Stimulated activated CD4-positive, alpha-beta T cell treated with anti-CD3 and anti-CD28 coated beads, Interleukin-1b, Interleukin-23, amount 100 ng/mL, for 4 hours (primary cell): ENCODE results near the gene ZNF624.
"Not testable (repeated sequence)": the region's sequence is repeated elsewhere in the genome, so short reads cannot be mapped to it uniquely, and the experiment has no call there.

ENCODE experiments used
- DNase-seq, 2 donors: peaks; one replicate each; pipeline ENCODE4 v3.0.0-alpha.2; 2020; ENCODE audit warnings: low read depth in 2 of 2

Gene ZNF624

GRCh38 chr17:16653367-16654041, at the start of gene ZNF624:
TSS of gene ZNF624 (minus strand) at chr17:16653850.
- DNase-seq: peak; percentile 81 to 86

- not testable (repeated sequence) for DNase-seq
Measured at GRCh38 chr17:16697603-16698002, 44.0 kb upstream of the ZNF624 start.

- not testable (repeated sequence) for DNase-seq
Measured at GRCh38 chr17:16690447-16690846, 36.8 kb upstream of the ZNF624 start.

- peak in 1 of 2 donors; percentile 15 for DNase-seq
Measured at GRCh38 chr17:16689731-16690281, 36.2 kb upstream of the ZNF624 start, which contains the start of gene CCDC144A. TSS of gene CCDC144A (plus strand) at chr17:16690241. CDS start at chr17:16690401, 160 bp downstream.

DNA sequence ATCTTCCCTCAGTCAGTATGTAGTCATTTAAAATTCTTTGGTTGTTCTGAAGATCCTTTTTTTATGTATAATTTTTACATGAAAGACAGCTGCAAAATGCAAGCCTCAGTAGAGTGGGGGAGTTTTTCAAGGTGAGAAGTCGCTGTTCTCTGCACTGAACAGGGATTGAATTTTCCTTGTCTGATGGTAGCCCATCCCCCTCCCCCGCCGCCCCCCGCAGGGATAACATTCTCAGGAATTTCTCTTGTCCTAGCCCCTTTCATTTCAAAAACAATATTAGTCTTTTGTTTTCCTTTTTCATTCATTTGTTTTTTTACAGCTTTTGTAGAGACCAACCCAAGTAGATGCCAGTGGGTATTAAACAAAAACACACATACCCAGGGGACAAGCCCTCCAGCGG, 33.5 kb upstream of the ZNF624 start:
- DNase-seq: not testable (repeated sequence)

GRCh38 chr17:16686019-16686418, 32.4 kb upstream of the ZNF624 start:
- DNase-seq: not testable (repeated sequence)

GRCh38 chr17:16683290-16684138, 29.9 kb upstream of the ZNF624 start:
- not testable (repeated sequence) for DNase-seq

GRCh38 chr17:16676676-16677268, 23.1 kb upstream of the ZNF624 start:
- DNase-seq: no peak

GRCh38 chr17:16666907-16667636, 13.4 kb upstream of the ZNF624 start:
- DNase-seq: not testable (repeated sequence)

DNA sequence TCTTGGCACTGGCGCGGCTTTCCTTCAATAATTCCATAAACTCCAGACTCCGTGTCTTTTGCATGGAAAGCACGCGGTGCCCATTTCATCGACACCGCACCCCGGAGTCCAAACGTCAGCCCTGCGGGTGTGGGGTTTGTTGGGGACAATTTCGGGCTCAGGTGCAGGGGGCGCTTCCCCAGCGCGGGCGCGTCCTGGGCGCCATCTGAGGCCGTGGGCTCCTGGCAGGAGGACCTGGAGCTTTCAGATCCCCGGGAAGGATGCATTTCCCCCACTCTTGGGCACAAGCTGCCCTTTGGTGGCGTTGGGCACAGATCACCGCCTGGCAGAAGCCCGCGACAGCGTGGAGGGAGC, 12.9 kb upstream of the ZNF624 start:
- not testable (repeated sequence) for DNase-seq

- no peak for DNase-seq
Measured at GRCh38 chr17:16662936-16663335, 9.3 kb upstream of the ZNF624 start.

DNA sequence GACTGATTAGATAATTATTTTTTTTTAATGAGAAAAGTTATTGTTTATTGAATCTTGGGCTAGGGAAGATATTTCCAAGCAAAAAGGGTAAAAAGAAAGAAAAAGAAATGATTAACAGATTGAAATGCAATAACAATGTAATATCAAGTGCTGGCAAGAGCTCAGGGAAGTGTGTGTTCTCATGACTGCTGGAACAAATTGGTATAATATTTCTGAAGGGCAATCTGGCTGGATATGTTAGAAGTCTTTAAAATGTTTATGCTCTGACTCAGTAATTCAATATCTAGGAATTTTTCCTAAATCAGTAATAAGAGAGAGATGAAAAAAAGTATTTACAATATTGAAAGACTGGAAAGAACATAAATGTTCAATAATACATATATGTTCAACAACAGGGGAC, 7.6 kb upstream of the ZNF624 start:
- no peak for DNase-seq

- no peak for DNase-seq
Measured at GRCh38 chr17:16652847-16653366, 743 bp downstream of the ZNF624 start.

DNA sequence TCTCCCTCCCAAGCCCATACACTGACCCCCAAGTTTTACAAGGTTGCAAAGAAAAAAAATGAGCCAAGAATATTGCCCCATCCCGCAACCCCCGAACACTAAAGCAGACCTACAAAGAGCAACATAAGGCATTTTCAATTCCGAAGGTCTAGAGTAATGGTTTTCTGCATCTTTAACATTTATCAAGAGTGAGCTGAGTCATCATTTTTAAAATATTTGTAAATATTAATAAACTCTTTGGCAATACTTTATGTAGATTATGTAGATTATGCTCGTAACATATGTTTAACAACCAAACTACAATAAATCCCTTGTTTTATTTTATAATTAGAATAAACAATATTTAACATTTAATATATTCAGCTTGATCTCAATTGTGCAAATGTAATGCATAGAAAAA, 1.4 kb downstream of the ZNF624 start:
- DNase-seq: no peak

GRCh38 chr17:16649585-16649984, 4.1 kb downstream of the ZNF624 start:
- no peak for DNase-seq

GRCh38 chr17:16639438-16639837, 14.2 kb downstream of the ZNF624 start:
- no peak for DNase-seq

DNA sequence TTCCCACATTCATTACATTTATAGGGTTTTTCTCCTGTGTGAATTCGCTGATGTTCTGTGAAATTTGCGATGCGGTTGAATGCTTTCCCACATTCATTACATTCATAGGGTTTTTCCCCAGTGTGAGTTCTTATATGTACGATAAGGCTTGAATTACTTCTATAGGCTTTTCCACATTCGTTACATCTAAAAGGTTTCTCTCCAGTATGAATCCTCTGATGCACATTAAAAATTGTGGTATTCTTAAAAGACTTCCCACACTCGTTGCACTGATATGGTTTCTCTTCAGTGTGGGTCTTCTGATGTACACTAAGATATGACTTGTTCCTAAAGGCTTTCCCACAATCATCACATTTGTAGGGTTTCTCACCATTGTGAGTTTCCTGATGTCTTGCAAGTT, 30.4 kb downstream of the ZNF624 start:
- no peak for DNase-seq

DNA sequence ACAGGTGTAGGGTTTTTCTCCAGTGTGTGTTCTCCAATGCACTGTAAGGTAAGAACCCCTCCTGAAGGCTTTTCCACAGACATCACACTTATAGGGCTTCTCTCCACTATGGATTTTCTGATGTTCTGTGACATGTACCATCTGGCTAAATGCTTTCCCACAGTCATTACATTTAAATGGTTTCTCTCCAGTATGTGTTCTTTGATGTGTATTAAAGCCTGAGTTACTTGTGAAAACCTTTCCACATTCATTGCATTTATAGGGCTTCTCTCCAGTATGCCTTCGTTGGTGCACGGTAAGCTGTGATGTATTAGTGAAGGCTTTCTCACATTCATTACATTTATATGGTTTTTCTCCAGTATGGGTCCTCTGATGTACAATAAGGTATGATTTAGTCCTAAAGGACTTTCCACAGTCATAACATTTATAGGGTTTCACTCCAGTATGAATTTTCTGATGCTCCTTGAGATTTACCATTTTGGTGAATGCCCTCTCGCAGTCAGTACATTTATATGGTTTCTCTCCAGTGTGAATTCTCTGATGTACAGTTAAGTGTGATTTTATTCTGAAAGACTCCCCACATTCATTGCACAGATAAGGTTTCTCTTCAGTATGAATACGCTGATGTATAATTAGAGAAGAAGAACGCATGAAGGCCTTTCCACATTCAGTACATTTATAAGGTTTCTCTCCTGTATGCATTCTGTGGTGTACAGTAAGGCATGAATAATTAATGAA, 30.9 kb downstream of the ZNF624 start:
- no peak for DNase-seq

GRCh38 chr17:16617481-16618060, 36.1 kb downstream of the ZNF624 start:
- DNase-seq: no peak

- no peak for DNase-seq
Measured at GRCh38 chr17:16599537-16599936, 54.1 kb downstream of the ZNF624 start.
